HEK293T (cell line): ENCODE results near the gene UBE2I.
A peak's percentile ranks its signal among the peaks of the same experiment; 100 is the strongest.

Experiments
- CTCF ChIA-PET: fragments of 350-600 bp; formaldehyde crosslinking; extraction: SDS; loops from one replicate; lab custom pipeline; 2021; ENCODE audit warnings: antibody characterized with exemption, inconsistent platforms; lab: Yijun Ruan, JAX
- POLR2A ChIA-PET: fragments of 350-600 bp; formaldehyde crosslinking; extraction: SDS; loops from one replicate; lab custom pipeline; 2020; ENCODE audit warnings: antibody characterized with exemption, inconsistent platforms; lab: Yijun Ruan, JAX
- DNase-seq: peaks from one replicate; pipeline ENCODE4 v3.0.0; 2012; ENCODE audit warnings: mixed read lengths; ENCODE audit errors: extremely low spot score
- ARNT ChIP-seq: fragments of 450-650 bp; IDR thresholded peaks from 2 replicates; pipeline ENCODE4 v1.6.1; 2017; ENCODE audit warnings: mild to moderate bottlenecking
- BHLHE40 ChIP-seq: fragments of 450-650 bp; IDR thresholded peaks from 2 replicates; pipeline ENCODE4 v1.6.1; 2016; ENCODE audit warnings: mild to moderate bottlenecking, moderate library complexity, borderline replicate concordance
- CTBP1 ChIP-seq: fragments of 450-650 bp; IDR thresholded peaks from 2 replicates; pipeline ENCODE4 v1.6.1; 2016; ENCODE audit warnings: borderline replicate concordance
- ELF4 ChIP-seq: fragments of 450-650 bp; IDR thresholded peaks from 2 replicates; pipeline ENCODE4 v1.6.1; 2017; ENCODE audit warnings: antibody characterized with exemption
- FOXA1 ChIP-seq: fragments of 450-650 bp; IDR thresholded peaks from 2 replicates; pipeline ENCODE4 v1.6.1; 2016; ENCODE audit warnings: mild to moderate bottlenecking
- FOXK2 ChIP-seq: fragments of 450-650 bp; IDR thresholded peaks from 2 replicates; pipeline ENCODE4 v1.6.1; 2016; ENCODE audit warnings: mild to moderate bottlenecking
- FOXM1 ChIP-seq: fragments of 450-650 bp; IDR thresholded peaks from 2 replicates; pipeline ENCODE4 v1.6.1; 2017; ENCODE audit warnings: mild to moderate bottlenecking, borderline replicate concordance
- HDGF ChIP-seq: fragments of 450-650 bp; IDR thresholded peaks from 2 replicates; pipeline ENCODE4 v1.6.1; 2017; ENCODE audit warnings: antibody characterized with exemption, borderline replicate concordance
- L3MBTL2 ChIP-seq: fragments of 450-650 bp; conservative IDR thresholded peaks from 2 replicates; pipeline ENCODE4 v1.6.1; 2016; ENCODE audit warnings: mild to moderate bottlenecking
- LEF1 ChIP-seq: fragments of 450-650 bp; IDR thresholded peaks from 2 replicates; pipeline ENCODE4 v1.6.1; 2017; ENCODE audit warnings: mild to moderate bottlenecking, borderline replicate concordance
- NFRKB ChIP-seq: fragments of 450-650 bp; IDR thresholded peaks from 2 replicates; pipeline ENCODE4 v1.6.1; 2016; ENCODE audit warnings: mild to moderate bottlenecking, moderate library complexity
- SP1 ChIP-seq: fragments of 450-650 bp; IDR thresholded peaks from 2 replicates; pipeline ENCODE4 v1.6.1; 2017
- SUZ12 ChIP-seq: fragments of 450-650 bp; IDR thresholded peaks from 2 replicates; pipeline ENCODE4 v1.6.1; 2016; ENCODE audit warnings: mild to moderate bottlenecking
- TARDBP ChIP-seq: fragments of 450-650 bp; IDR thresholded peaks from 2 replicates; pipeline ENCODE4 v1.6.1; 2016
- ZNF384 ChIP-seq: fragments of 450-650 bp; IDR thresholded peaks from 2 replicates; pipeline ENCODE4 v1.6.1; 2016
- TF ChIP-seq, protein P1 (sequence below): fragments of 450-650 bp; IDR thresholded peaks from 2 replicates; pipeline ENCODE4 v1.6.1; 2016

The UBE2I gene

DNA sequence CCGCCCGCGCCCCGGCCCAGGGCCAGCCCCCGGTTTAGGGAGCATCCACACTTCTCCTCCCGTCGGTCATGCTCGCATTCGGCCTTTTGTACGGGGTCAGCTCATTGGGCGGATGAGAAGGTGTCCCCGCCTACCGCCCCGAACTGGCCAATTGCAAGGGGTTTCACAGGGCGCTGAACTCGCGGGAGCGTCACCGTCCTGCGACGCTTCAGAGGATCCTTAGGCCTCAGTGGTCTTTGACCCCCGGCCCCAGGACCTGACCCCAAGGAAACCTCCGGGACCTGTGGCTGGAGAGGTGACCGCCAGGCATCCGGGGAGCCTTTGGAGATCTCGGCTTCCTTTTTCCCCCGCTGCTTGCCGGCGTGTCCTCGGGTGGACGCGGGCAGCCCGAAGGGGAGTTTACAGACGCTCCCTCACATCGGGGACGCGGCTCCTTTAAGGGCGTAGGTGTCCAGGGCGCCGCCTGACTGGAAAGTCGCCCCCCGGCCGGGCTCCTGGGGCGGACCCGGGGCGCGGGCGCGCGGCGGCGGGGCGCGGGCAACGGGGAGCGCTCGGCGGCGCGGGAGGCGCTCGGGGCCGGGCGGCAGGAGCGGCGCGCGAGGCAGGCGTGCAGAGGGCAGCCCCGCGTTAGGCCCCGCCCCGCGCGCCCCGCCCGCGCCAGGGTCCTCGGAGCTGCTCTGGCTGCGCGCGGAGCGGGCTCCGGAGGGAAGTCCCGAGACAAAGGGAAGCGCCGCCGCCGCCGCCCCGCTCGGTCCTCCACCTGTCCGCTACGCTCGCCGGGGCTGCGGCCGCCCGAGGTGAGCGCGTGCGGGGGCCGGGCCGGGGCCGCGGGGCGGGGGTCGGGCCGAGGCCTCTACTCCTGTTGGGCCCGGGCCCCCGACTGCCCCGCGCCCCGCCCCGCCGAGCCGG lies at the start of gene UBE2I:
UBE2I (plus strand) TSS at position 660 of the 909 bp plus-strand sequence. CDS start 4,395 bp downstream, outside the sequence.
- peak; percentile 91 for DNase-seq
- TF ChIP-seq SP1 (no peak), TARDBP (peak; percentile 71; the same call in 1 of the 2 replicates), LEF1 (no peak), BHLHE40 (no peak), ARNT (peak; percentile 65), FOXM1 (peak; percentile 77), FOXA1 (no peak), NFRKB (no peak), L3MBTL2 (peak; percentile 69), SUZ12 (no peak), ELF4 (no peak), ZNF384 (no peak)
- TF ChIP-seq, protein P1, sequence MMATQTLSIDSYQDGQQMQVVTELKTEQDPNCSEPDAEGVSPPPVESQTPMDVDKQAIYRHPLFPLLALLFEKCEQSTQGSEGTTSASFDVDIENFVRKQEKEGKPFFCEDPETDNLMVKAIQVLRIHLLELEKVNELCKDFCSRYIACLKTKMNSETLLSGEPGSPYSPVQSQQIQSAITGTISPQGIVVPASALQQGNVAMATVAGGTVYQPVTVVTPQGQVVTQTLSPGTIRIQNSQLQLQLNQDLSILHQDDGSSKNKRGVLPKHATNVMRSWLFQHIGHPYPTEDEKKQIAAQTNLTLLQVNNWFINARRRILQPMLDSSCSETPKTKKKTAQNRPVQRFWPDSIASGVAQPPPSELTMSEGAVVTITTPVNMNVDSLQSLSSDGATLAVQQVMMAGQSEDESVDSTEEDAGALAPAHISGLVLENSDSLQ = no peak
- ChIA-PET CTCF (no interaction called here), POLR2A (interaction anchor here (1.0 to 1.2 kb wide), 7 partner anchors 11 to 111 kb away, joined by 3 to 8 read pairs (median 3); partner anchors contain the start of gene UQCC4)

DNA sequence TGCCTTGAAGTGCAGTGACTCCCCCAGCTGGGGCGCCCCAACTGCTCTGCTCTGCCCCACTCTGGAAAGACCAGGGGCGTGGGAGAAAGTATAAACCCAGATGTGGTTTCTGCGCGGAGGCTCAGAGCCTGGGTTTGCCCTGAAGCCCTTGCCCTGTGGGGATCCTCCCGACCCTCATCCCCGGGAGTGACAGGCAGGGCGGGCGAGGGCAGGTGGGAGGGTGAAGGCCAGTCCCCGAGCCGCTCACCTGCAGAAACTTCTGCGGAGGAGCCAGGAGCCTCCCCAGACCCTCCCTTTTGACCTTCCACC lies 49.7 kb upstream of the UBE2I start:
- no peak for DNase-seq
- TF ChIP-seq ARNT (no peak), FOXK2 (no peak), NFRKB (no peak), L3MBTL2 (no peak), HDGF (no peak)
- TF ChIP-seq, protein P1 = no peak
- ChIA-PET CTCF (no interaction called here), POLR2A (no interaction called here)

DNA sequence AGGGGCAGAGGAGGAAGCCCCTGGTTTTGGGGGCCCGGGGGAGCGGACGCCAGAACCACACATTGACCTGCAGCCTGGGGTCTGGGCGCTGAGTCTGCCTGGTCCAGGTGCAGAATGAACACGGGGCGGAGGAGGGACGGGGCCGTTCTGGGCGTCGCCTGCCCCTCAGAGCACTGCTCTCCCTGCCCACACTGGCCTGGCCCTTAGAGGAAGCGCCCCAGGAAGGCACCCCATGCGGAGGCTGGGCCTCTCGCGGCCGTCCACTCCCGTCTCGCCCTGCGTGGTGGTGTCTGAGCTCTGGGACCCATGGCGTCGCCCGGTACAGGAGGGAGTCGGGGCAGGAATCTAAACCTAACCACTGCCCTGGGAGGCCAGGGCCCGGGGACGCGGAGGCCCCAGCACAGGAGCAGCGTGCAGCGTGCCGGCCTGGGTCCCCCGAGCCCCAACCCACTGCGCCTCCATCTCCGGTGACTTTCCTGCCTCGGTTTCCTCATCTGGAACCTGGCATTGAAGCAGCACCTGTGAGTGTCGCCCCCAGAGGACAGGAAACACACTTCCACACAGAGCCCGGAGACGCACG lies 49.2 kb upstream of the UBE2I start:
- ChIA-PET POLR2A (no interaction called here), CTCF (no interaction called here)
- no peak for DNase-seq
- no peak for TF ChIP-seq CTBP1

DNA sequence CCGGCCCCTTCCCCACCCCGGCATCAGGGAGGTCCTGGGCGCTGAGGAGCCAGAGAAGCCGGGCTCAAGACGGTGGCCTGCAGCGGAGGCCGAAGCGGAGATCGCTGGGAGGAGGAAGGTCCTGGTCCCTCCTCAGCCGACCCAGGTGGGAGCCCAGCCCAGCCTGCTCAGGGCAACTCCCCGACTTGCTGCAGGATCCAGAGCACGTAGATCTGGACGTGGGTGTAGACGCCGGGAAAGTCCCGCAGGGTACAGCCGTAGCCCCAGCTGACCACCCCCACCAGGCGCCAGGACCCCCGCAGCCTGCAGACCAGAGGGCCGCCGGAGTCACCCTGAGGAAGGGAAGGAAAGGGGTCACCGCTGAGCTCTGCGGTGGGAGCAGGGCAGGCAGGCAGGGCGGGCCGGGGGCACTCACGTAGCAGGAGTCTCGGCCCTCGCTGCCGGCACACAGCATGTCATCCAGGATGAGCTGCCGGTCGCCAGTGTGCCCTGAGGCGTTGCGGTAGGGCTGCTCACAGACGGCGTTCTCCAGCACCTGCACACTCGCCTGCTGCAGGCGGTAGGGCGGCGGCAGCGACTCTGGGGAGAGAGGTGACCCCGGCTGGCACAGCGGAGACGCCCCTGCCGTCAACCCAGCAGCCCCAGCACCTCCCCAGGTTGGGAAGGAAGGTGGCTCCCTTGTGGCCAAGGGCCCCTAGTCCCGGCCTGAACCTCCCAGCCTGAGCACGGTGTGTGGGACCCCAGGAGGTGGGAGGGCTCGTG lies 48.1 kb upstream of the UBE2I start:
- no peak for TF ChIP-seq HDGF
- TF ChIP-seq FOXM1 = no peak
- no peak for TF ChIP-seq FOXK2
- no peak for TF ChIP-seq ZNF384
- no peak for TF ChIP-seq ELF4
- no peak for TF ChIP-seq SP1
- no peak for TF ChIP-seq FOXA1
- TF ChIP-seq CTBP1 = no peak
- TF ChIP-seq, protein P1 = no peak
- no peak for TF ChIP-seq BHLHE40
- no peak for TF ChIP-seq LEF1
- TF ChIP-seq TARDBP = no peak
- DNase-seq = no peak
- ChIA-PET POLR2A (no interaction called here), CTCF (no interaction called here)

DNA sequence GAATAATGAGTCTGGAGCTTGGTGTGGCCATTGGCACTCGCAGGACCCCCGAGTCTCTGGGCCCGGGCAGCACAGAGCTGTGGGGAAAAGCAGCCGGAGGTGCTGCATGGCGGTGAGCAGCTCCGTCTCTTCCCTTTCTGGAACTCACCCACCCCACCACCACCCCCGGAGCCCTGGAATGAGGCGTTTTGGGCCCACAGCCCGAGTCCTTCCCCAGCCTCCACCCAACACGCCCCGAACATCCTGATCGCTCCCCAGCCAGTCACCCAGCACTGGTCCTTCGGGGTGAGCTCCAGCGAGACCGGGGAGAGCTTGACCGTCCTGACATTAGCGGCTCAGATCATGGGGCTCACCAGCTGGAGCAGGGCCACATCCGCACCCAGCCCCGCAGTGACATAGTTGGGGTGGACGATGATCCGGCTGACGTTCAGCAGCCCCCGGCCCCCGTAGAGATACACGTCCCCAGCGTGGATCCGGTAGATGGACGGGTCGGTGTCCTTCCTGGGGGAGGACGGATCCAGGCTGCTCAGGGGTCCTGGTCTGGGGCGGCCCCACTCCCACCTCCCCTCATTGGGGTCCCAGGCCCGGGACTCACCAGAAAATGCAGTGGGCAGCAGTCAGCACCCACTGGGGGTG lies 47.1 kb upstream of the UBE2I start:
- DNase-seq = no peak
- CTCF ChIA-PET = no interaction called here
- POLR2A ChIA-PET = no interaction called here
- TF ChIP-seq LEF1 = no peak
- TF ChIP-seq L3MBTL2 = no peak
- TF ChIP-seq CTBP1 = no peak
- no peak for TF ChIP-seq ELF4
- no peak for TF ChIP-seq HDGF
- TF ChIP-seq NFRKB = no peak
- TF ChIP-seq FOXA1 = no peak
- TF ChIP-seq TARDBP = no peak
- TF ChIP-seq SP1 = no peak
- TF ChIP-seq SUZ12 = no peak
- no peak for TF ChIP-seq ZNF384
- TF ChIP-seq ARNT = no peak
- TF ChIP-seq, protein P1 = no peak
- no peak for TF ChIP-seq FOXM1
- no peak for TF ChIP-seq BHLHE40
- no peak for TF ChIP-seq FOXK2
